B cell (primary cell): ENCODE data around the gene HNRNPF. TPM values are rescaled to one million over a fixed set of nuclear protein-coding genes. Genes with fewer than 3 reads are reported as not detected.

Experiments used
- ATAC-seq: fragments of 200-7000 bp; cut with Tn5 transposase; one replicate; pipeline ENCODE4 v1.10.0; 2021; ENCODE audit warnings: low read depth, mild to moderate bottlenecking, moderate number of reproducible peaks, moderate library complexity
- CTCF ChIA-PET: fragments of 350-600 bp; sonication (Branson Sonifier 250); formaldehyde crosslinking; loops from one replicate; lab custom pipeline; 2021; ENCODE audit warnings: antibody characterized with exemption, inconsistent platforms; lab: Charles Lee
- POLR2A ChIA-PET: fragments of 350-600 bp; sonication (Branson Sonifier 250); formaldehyde crosslinking; loops from one replicate; lab custom pipeline; 2021; ENCODE audit warnings: antibody characterized with exemption; lab: Charles Lee
- DNase-seq: peaks from one replicate; pipeline ENCODE4 v3.0.0; 2013
- H2AFZ ChIP-seq: 2 replicates; pipeline ENCODE4 v1.6.1; 2012; ENCODE audit warnings: mild to moderate bottlenecking, low read depth, low read length; ENCODE audit not compliant: insufficient read depth, poor library complexity, severe bottlenecking
- H3K27ac ChIP-seq, 2 donors: 1 replicate in 1 of 2; 2 replicates in 1 of 2; pipeline ENCODE4 v1.5.1; 2012 to 2013; ENCODE audit warnings: low read length in 2 of 2, mild to moderate bottlenecking in 2 of 2, moderate library complexity in 1 of 2
- H3K27me3 ChIP-seq, 4 experiments: fragments of 200-600 bp in 1 of 4; sonication (generic) in 1 of 4; replicated peaks in 1 of 4; 1 replicate in 2 of 4; 2 replicates in 2 of 4; pipeline versions ENCODE4 v1.6.1 to v1.7.0; 2013 to 2016; ENCODE audit warnings: low read length in 3 of 4, mild to moderate bottlenecking in 2 of 4, mixed read lengths in 1 of 4, moderate library complexity in 1 of 4; ENCODE audit not compliant: insufficient read depth in 4 of 4, control insufficient read depth in 3 of 4; ENCODE audit errors: control extremely low read depth in 1 of 4
- H3K36me3 ChIP-seq, 2 experiments: replicated peaks in 1 of 2; 1 replicate in 1 of 2; 2 replicates in 1 of 2; pipeline versions ENCODE4 v1.6.1 to v1.7.1; 2013; ENCODE audit warnings: low read length in 1 of 2; ENCODE audit not compliant: insufficient read depth in 2 of 2, control insufficient read depth in 1 of 2; ENCODE audit errors: control extremely low read depth in 1 of 2, extremely low read depth in 1 of 2
- H3K4me1 ChIP-seq, 2 donors: fragments of 200-600 bp in 1 of 2; sonication (generic) in 1 of 2; 1 replicate in 1 of 2; 2 replicates in 1 of 2; pipeline versions ENCODE4 v1.5.1 to v1.6.1; 2013 to 2017; ENCODE audit warnings: low read length in 2 of 2; ENCODE audit not compliant: control insufficient read depth in 2 of 2, insufficient read depth in 2 of 2
- H3K4me2 ChIP-seq: replicated peaks from 2 replicates; pipeline ENCODE3; 2012; ENCODE audit warnings: mild to moderate bottlenecking, low read depth, low read length; ENCODE audit not compliant: poor library complexity, severe bottlenecking
- H3K4me3 ChIP-seq, 5 experiments: fragments of 200-600 bp in 1 of 5; sonication (generic) in 1 of 5; 1 replicate in 3 of 5; 2 replicates in 2 of 5; pipeline versions ENCODE4 v1.5.1 to v1.7.0; 2011 to 2016; ENCODE audit warnings: low read length in 4 of 5, mild to moderate bottlenecking in 4 of 5, low read depth in 2 of 5, control low read depth in 1 of 5, moderate library complexity in 1 of 5; ENCODE audit not compliant: insufficient read depth in 1 of 5; ENCODE audit errors: control extremely low read depth in 1 of 5, extremely low read depth in 1 of 5
- H3K79me2 ChIP-seq: fragments of 200-600 bp; sonication (generic); one replicate; pipeline ENCODE4 v1.6.0; 2016; ENCODE audit warnings: low read length; ENCODE audit not compliant: control insufficient read depth, insufficient read depth
- H3K9ac ChIP-seq: fragments of 200-600 bp; sonication (generic); 2 replicates; pipeline ENCODE4 v1.6.1; 2017; ENCODE audit warnings: mild to moderate bottlenecking, low read length, moderate library complexity
- H3K9me3 ChIP-seq, 3 donors: one replicate each; pipeline versions ENCODE4 v1.6.1 to v1.7.1; 2013; ENCODE audit warnings: low read length in 2 of 3; ENCODE audit not compliant: control insufficient read depth in 2 of 3, insufficient read depth in 1 of 3; ENCODE audit errors: control extremely low read depth in 1 of 3
- H4K20me1 ChIP-seq: 2 replicates; pipeline ENCODE4 v1.6.0; 2012; ENCODE audit warnings: mild to moderate bottlenecking, low read length; ENCODE audit not compliant: insufficient read depth, control insufficient read depth, poor library complexity, severe bottlenecking
- H3K27ac Mint-ChIP-seq: one replicate; pipeline ENCODE4 v1.8.0; 2021; ENCODE audit warnings: mixed read lengths
- H3K27me3 Mint-ChIP-seq: one replicate; pipeline ENCODE4 v1.8.0; 2021; ENCODE audit warnings: mixed read lengths
- H3K4me1 Mint-ChIP-seq: one replicate; pipeline ENCODE4 v1.8.0; 2021; ENCODE audit warnings: mixed read lengths
- H3K4me3 Mint-ChIP-seq: one replicate; pipeline ENCODE4 v1.8.0; 2021; ENCODE audit warnings: mixed read lengths
- H3K9me3 Mint-ChIP-seq: one replicate; pipeline ENCODE4 v1.8.0; 2022; ENCODE audit warnings: mixed read lengths; ENCODE audit not compliant: insufficient read depth
- EZH2 ChIP-seq: IDR thresholded peaks from 2 replicates; pipeline ENCODE4 v1.6.1; 2012; ENCODE audit warnings: borderline replicate concordance, low read depth, mild to moderate bottlenecking, moderate library complexity, low read length; ENCODE audit not compliant: insufficient read depth, poor library complexity, severe bottlenecking
- WGBS: methylation state at CpG from one replicate; pipeline ENCODE4 v1.1.5; 2013; ENCODE audit warnings: missing lambda C conversion rate; ENCODE audit not compliant: insufficient coverage; 5-methylcytosine and 5-hydroxymethylcytosine counted together
- intact Hi-C: fragments of 100-400 bp; cut with micrococcal nuclease; formaldehyde crosslinking; loops from one replicate; pipeline ENCODE4 v1.10.0; 2022
- polyA plus RNA-seq: library from polyadenylated mRNA; depleted of rRNA; stranded (reverse); fragments of >200 nt; gene quantifications from 2 replicates; pipeline ENCODE4 v1.2.3, GENCODE V29; 2012
- total RNA-seq, 2 donors: library from RNA; stranded (reverse); fragments of 120-200 nt in 1 of 2; gene quantifications; 1 replicate in 1 of 2; 2 replicates in 1 of 2; pipeline versions ENCODE4 v1.2.3 to v1.2.4, GENCODE V29; 2013 to 2022
- TF ChIP-seq, protein P1 (sequence below): fragments of 200-600 bp; IDR thresholded peaks from one replicate; pipeline ENCODE4 v1.8.0; 2022; ENCODE audit warnings: antibody characterized with exemption, mild to moderate bottlenecking

Gene HNRNPF
- total and polyA plus RNA-seq, 2 donors (not counting 1 experiment from before 2014, with no cell fraction given), result 76.7 to 161 TPM

DNA sequence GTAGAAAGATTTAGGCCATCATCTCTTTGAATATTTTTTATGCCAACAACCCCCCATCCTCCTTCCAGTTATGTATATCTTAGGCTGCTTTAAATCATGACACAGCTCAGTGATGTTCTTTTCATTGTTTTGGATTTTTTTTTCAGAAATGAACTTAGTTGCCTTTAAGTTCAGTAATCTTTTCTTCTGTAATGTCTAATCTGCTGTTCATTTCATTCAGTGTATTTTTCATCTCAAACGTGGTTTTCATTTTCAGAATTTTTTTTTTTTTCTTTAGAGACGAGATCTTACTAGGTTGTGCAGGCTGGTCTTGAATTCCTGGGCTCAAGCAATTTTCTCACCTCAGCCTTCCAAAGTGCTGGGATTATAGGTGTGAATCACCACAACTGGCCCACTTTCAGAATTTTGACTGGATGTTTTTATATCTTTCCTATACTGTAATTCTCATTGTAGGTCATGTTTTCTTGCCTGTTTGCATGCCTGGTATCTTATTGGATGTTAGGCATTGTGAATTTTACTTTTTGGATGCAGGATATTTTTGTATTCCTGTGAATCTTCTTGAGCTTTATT is 36.0 kb upstream of the HNRNPF start:
- H3K4me2 ChIP-seq, result no peak overlapping the region
- peaks cover 9 to 19% of the 10 kb centered on the region in 2 donors for H3K4me1 ChIP-seq
- Mint-ChIP-seq H3K27ac (no peak overlapping the region), H3K4me1 (peaks cover 9% of the 10 kb centered on the region), H3K4me3 (no peak overlapping the region), H3K9me3 (no peaks in the 10 kb centered on the region), H3K27me3 (no peaks in the 10 kb centered on the region)
- POLR2A ChIA-PET, result no interaction called here
- ATAC-seq, result no peak
- intact Hi-C loops, result no loop called here
- H3K36me3 ChIP-seq, result no peaks in the 10 kb centered on the region
- H3K27me3 ChIP-seq, result no peaks in the 10 kb centered on the region
- H3K9me3 ChIP-seq, result peaks cover 0 to 16% (median 0%) of the 10 kb centered on the region in 3 donors
- H3K27ac ChIP-seq, result no peak overlapping the region
- CTCF ChIA-PET, result no interaction called here
- DNase-seq, result no peak
- no peak overlapping the region for H3K9ac ChIP-seq
- no peak for TF ChIP-seq EZH2
- TF ChIP-seq, protein P1, sequence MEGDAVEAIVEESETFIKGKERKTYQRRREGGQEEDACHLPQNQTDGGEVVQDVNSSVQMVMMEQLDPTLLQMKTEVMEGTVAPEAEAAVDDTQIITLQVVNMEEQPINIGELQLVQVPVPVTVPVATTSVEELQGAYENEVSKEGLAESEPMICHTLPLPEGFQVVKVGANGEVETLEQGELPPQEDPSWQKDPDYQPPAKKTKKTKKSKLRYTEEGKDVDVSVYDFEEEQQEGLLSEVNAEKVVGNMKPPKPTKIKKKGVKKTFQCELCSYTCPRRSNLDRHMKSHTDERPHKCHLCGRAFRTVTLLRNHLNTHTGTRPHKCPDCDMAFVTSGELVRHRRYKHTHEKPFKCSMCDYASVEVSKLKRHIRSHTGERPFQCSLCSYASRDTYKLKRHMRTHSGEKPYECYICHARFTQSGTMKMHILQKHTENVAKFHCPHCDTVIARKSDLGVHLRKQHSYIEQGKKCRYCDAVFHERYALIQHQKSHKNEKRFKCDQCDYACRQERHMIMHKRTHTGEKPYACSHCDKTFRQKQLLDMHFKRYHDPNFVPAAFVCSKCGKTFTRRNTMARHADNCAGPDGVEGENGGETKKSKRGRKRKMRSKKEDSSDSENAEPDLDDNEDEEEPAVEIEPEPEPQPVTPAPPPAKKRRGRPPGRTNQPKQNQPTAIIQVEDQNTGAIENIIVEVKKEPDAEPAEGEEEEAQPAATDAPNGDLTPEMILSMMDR, result no peak
- H3K4me3 ChIP-seq, result no peak overlapping the region
- no peak overlapping the region for H2AFZ ChIP-seq
- H4K20me1 ChIP-seq, result peaks cover 4% of the 10 kb centered on the region
- peaks cover 63% of the 10 kb centered on the region for H3K79me2 ChIP-seq
- no CpG with 5 or more reads among the region's 2 CpGs for WGBS

DNA sequence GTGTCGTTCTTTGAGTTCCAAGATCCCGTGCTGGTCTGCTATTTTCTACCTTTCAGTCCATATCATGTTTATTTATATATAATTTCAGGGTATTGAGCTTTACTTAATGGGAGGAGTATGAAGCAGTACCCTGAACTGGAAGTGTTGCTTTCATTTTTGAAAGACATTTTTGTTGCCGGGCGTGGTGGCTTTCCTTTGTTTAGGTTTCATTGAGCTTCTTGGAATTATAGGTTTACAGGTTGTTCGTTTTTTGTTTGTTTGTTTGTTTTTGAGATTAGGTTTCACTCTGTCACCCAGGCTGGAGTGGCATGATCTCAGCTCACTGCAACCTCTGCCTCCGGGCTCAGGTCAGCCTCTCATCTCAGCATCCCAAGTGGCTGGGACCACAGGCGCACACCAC is 35.3 kb upstream of the HNRNPF start:
- Mint-ChIP-seq H3K4me1 (peaks cover 12% of the 10 kb centered on the region), H3K4me3 (no peak overlapping the region), H3K27me3 (no peaks in the 10 kb centered on the region), H3K27ac (no peak overlapping the region), H3K9me3 (no peaks in the 10 kb centered on the region)
- ATAC-seq (no peak), DNase-seq (no peak)
- Histone ChIP-seq H4K20me1 (peaks cover 4% of the 10 kb centered on the region), H2AFZ (no peak overlapping the region), H3K27me3 (no peaks in the 10 kb centered on the region), H3K9me3 (peaks cover 0 to 16% (median 0%) of the 10 kb centered on the region in 3 donors), H3K4me1 (peaks cover 12 to 24% of the 10 kb centered on the region in 2 donors), H3K4me3 (no peak overlapping the region), H3K4me2 (no peak overlapping the region), H3K36me3 (no peaks in the 10 kb centered on the region), H3K27ac (no peak overlapping the region), H3K79me2 (peaks cover 62% of the 10 kb centered on the region), H3K9ac (no peak overlapping the region)
- POLR2A ChIA-PET, result no interaction called here
- CTCF ChIA-PET, result interaction anchor here (0.9 kb wide), 1 partner anchor 48 kb away, joined by 3 read pairs; no protein-coding TSS in a partner anchor
- TF ChIP-seq EZH2, result no peak
- TF ChIP-seq, protein P1, result no peak
- 87% methylated on average over 3 of the region's 7 CpGs for WGBS
- intact Hi-C loops, result no loop called here
